Rectal smooth muscle tissue (tissue), 1 donor: ENCODE measurements around the gene CFAP410.

Experiments used
- H3K27ac ChIP-seq: one replicate; pipeline ENCODE4 v1.7.0; 2013; ENCODE audit warnings: low read depth, low read length, inconsistent platforms
- H3K27me3 ChIP-seq: one replicate; pipeline ENCODE4 v1.7.0; 2013; ENCODE audit warnings: low read length; ENCODE audit not compliant: control insufficient read depth, insufficient read depth
- H3K36me3 ChIP-seq: one replicate; pipeline ENCODE4 v1.7.0; 2013; ENCODE audit warnings: low read length; ENCODE audit not compliant: control insufficient read depth, insufficient read depth
- H3K4me1 ChIP-seq: one replicate; pipeline ENCODE4 v1.7.0; 2013; ENCODE audit warnings: low read length; ENCODE audit not compliant: control insufficient read depth, insufficient read depth
- H3K4me3 ChIP-seq: one replicate; pipeline ENCODE4 v1.7.0; 2013; ENCODE audit warnings: low read length
- H3K9ac ChIP-seq: one replicate; pipeline ENCODE4 v1.7.0; 2013; ENCODE audit warnings: low read length

CFAP410 gene

GRCh38 chr21:44338971-44339910, at the start of gene CFAP410:
Gene CFAP410, minus strand, starts transcription at chr21:44339390. Its CDS starts 196 bp downstream, at chr21:44339194.
- Histone ChIP-seq H3K27me3 (no peaks in the 10 kb centered on the region), H3K36me3 (peaks cover 6% of the 10 kb centered on the region), H3K27ac (peak within 1 kb of the TSS; percentile 98), H3K9ac (peak within 1 kb of the TSS; percentile 93), H3K4me1 (peaks cover 11% of the 10 kb centered on the region), H3K4me3 (peak within 1 kb of the TSS; percentile 98)

DNA sequence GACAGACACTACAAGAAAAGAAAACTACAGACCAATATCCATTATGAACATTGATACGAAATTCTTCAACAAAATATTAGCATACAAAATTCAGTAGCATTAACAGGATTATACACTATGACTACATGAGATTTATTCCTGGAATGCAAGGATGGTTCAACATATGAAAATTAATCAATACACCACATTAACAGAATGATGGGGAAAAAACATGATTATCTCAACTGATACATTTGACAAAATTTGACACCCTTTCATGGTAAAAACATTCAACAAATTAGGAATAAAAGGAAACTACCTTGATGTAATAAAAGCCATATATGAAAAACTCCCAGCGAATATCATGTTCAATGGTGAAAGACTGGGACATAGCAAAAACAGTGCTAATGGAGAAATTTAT, 45.8 kb upstream of the CFAP410 start:
- Histone ChIP-seq H3K27ac (no peak overlapping the region), H3K36me3 (no peaks in the 10 kb centered on the region), H3K27me3 (no peaks in the 10 kb centered on the region), H3K4me3 (no peak overlapping the region), H3K4me1 (no peaks in the 10 kb centered on the region), H3K9ac (no peak overlapping the region)

DNA sequence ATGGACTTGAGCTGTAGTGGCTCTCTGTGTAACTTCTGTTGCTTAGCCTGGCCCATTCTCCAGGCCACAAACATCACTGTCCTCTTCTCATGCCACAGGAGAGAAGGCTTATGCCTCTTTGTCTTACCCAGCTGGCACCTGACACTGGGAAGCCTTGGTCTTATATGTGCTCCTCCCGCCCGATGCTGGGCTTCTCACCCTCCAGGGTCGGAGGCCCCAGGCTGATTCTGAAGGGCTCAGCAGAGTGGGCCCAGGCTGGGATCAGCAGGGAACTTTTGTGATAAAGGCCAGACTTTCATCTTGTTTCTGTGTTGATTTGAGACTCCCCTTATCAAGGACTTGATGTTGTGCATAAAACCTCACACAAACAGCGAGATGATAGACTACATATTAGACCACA, 44.0 kb upstream of the CFAP410 start:
- no peaks in the 10 kb centered on the region for H3K27me3 ChIP-seq
- no peak overlapping the region for H3K9ac ChIP-seq
- H3K36me3 ChIP-seq, result no peaks in the 10 kb centered on the region

GRCh38 chr21:44382536-44382935, 43.3 kb upstream of the CFAP410 start:
- Histone ChIP-seq H3K4me1 (no peaks in the 10 kb centered on the region), H3K27ac (no peak overlapping the region), H3K4me3 (no peak overlapping the region), H3K27me3 (no peaks in the 10 kb centered on the region), H3K36me3 (no peaks in the 10 kb centered on the region), H3K9ac (no peak overlapping the region)

More for the DNA sequence above, 44.0 kb upstream of the CFAP410 start:
- no peak overlapping the region for H3K27ac ChIP-seq
- no peaks in the 10 kb centered on the region for H3K4me1 ChIP-seq
- H3K4me3 ChIP-seq, result no peak overlapping the region

- H3K9ac ChIP-seq, result no peak overlapping the region
- no peaks in the 10 kb centered on the region for H3K27me3 ChIP-seq
- no peaks in the 10 kb centered on the region for H3K4me1 ChIP-seq
- H3K36me3 ChIP-seq, result no peaks in the 10 kb centered on the region
- H3K27ac ChIP-seq, result no peak overlapping the region
- H3K4me3 ChIP-seq, result no peak overlapping the region
These were observed 42.7 kb upstream of the CFAP410 start for GRCh38 chr21:44381874-44382273.

DNA sequence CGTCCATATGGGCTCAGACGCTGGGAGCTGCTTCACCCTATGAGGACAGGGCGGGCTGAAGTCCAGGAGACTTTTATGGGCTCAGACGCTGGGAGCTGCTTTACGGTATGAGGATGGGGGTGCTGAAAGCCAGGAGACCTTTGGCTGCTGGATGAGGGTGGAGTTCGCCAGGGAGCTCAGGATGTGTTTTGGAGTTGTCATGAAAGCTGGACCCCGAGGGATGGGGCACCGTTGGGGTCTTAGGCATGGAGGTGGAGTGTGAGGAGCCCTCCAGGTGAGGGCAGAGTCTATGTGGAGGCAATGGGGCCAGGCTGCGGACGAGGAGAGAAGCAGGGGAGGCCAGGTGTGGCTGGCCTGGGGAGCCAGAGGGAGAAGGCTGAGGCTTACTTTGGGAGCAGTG, 41.7 kb upstream of the CFAP410 start:
- Histone ChIP-seq H3K36me3 (no peaks in the 10 kb centered on the region), H3K4me3 (no peak overlapping the region), H3K27me3 (no peaks in the 10 kb centered on the region), H3K27ac (no peak overlapping the region), H3K9ac (no peak overlapping the region), H3K4me1 (no peaks in the 10 kb centered on the region)

DNA sequence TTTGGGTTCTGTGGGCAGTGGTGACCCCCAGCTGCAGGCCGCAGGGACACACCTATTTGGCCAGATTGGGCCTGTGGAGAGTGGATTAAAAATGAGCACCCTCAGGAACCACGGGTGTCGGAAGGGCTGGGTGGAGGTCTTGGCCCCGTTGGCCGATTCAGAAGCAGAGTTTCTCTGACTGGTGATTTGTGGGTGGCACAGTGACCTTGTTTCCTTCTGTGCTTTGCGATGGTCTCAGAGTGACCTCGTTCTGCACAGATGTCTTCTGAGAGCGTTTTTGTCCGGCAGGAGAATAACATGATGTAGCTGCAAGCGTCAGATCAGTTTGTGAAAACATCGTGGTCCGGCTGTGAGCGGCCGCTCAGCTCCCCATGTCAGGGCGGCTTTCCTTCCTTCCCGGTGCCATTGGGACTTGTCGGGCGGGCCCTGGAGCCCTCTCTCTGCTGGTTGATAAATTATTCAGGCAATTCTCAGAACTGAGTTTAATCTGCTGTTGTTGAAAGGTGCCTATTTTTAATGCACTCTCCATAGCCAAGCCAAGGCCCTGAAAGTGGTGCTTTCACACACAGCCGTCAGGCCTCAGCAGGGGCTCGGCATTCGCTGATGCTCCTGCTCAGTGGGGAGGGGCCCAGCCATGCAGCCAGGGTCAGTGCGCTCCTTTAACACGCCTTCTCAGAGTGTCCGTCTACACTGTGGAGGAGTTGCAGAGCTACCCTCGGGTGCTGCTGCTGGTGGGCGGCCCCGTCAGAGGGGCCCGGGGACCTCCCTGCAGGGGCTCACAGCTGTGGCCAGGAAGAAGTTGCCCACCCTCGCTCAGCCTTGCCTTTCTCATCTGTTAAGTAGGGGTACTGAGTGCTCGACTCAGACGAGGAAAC, 41.0 kb upstream of the CFAP410 start:
- no peak overlapping the region for H3K4me3 ChIP-seq
- no peaks in the 10 kb centered on the region for H3K36me3 ChIP-seq
- H3K27ac ChIP-seq, result no peak overlapping the region
- H3K4me1 ChIP-seq, result no peaks in the 10 kb centered on the region
- no peaks in the 10 kb centered on the region for H3K27me3 ChIP-seq
- no peak overlapping the region for H3K9ac ChIP-seq

- Histone ChIP-seq H3K27me3 (no peaks in the 10 kb centered on the region), H3K4me3 (no peak overlapping the region), H3K36me3 (no peaks in the 10 kb centered on the region), H3K9ac (no peak overlapping the region), H3K27ac (no peak overlapping the region), H3K4me1 (no peaks in the 10 kb centered on the region)
These were observed 40.3 kb upstream of the CFAP410 start for GRCh38 chr21:44379515-44379848.

DNA sequence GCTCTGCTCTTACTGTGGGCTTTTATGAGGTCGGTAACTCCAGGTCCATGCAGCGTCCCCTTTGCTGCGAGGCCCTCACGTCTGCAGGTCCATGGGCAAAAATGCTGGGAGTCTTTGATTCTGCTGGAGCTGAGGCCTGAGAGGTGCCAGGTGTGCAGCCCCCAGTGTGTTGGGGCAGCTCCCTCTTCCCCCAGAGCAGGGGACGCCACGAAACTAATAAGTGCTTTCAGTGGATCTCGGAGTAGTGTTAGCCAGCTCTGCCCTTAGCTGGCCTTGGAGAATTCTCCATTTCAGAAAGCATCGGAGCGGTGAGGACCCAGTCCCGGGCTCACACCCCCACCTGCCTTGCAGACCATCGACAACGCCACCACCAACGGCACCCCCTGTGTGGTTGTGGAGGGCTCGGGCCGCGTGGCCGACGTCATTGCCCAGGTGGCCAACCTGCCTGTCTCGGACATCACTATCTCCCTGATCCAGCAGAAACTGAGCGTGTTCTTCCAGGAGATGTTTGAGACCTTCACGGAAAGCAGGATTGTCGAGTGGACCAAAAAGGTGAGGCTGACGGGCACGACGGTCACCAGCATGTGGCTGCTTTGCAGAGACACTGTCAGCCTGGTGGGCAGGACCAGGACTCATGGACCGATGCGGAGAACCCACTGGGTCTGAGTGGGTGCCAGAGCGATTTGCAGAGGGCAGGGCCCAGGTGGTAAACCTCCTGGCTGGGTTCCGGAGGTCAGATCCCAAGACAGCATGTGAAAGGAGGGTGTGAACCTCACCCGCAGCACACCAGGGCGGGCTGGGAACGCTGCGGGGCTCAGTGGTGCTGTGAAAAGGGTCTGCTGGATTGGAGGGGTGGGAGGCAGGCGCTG, 39.7 kb upstream of the CFAP410 start:
- H3K27me3 ChIP-seq, result no peaks in the 10 kb centered on the region
- no peak overlapping the region for H3K27ac ChIP-seq
- no peaks in the 10 kb centered on the region for H3K36me3 ChIP-seq
- H3K4me3 ChIP-seq, result no peak overlapping the region
- H3K9ac ChIP-seq, result no peak overlapping the region
- no peaks in the 10 kb centered on the region for H3K4me1 ChIP-seq

DNA sequence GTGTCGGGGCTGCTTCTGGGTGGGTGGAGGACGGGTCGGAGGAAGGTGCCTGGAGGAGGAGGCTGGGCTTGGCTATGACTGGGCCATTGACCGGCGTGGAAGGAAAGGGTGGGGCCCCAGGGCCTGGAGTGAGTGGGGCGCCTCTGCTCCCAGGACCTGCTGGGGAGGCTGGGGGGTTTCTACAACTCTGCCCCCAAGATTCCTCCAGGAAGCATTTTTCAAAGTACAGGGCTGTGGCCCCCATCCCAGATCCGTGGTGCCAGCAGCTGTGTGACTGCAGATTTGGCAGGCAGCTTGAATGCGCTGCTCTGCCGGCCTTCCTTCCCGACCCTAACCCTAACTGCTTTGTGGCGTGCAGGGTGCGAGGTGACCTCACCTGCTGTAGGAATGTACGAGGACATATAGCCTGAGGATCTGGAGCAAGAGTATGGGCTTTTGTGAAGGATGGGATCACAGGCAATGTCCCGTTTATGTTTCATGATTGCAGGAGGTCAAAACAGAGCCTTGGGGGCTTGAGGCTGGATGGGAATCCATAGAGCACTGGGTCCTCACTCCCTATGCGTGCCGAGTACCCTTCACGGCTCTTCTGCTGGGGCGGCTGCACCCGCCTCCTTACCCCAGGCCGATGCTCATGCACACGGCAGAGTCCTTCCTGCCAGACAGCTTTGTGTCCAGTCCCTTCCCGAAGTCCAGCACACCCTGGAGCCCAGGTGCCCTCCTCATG, 38.9 kb upstream of the CFAP410 start:
- H3K27ac ChIP-seq, result no peak overlapping the region
- no peak overlapping the region for H3K9ac ChIP-seq
- no peak overlapping the region for H3K4me3 ChIP-seq
- no peaks in the 10 kb centered on the region for H3K4me1 ChIP-seq
- H3K27me3 ChIP-seq, result no peaks in the 10 kb centered on the region
- H3K36me3 ChIP-seq, result no peaks in the 10 kb centered on the region

DNA sequence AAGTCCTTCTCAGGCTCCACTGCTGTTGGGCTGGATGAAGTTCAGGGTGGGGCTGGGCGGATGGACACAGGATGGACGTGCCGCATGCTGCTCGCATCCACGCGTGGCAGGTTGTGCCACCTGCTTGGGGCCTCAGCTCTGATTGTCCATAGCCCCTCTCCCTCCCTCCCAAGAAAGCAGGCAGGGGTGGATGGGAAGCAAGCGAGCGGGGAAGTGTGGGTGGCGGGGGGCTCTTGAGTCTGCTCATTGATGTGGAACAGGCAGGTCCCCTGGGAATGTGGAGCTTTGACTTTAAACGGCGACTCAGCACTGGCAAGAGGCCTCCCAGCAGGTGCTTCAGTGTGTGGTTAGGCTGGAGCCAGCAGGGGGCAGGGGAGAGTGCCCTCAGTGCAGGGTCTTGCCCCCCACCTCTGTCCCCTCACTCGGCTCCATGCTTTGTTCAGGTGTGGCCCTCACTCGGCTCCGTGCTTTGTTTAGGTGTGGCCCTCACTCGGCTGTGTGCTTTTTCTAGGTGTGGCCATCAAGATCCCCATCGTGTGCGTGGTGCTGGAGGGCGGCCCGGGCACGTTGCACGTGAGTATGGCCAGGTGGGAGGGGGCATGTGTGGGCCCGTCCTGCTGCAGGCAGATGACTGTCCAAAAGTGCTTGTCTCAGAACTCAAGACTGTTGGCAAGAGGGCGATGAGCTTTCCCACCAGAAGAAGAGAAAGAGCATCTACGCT, 38.2 kb upstream of the CFAP410 start:
- no peak overlapping the region for H3K27ac ChIP-seq
- no peak overlapping the region for H3K4me3 ChIP-seq
- no peaks in the 10 kb centered on the region for H3K27me3 ChIP-seq
- H3K4me1 ChIP-seq, result no peaks in the 10 kb centered on the region
- H3K36me3 ChIP-seq, result no peaks in the 10 kb centered on the region
- no peak overlapping the region for H3K9ac ChIP-seq
